ENCODE results near the gene SCEL.

- TF ChIP-seq CTCF (conservative IDR thresholded peaks at IDR 0.05; ENCODE audit: low read depth, low read length): no peak
- no peak for TF ChIP-seq EZH2 (IDR thresholded peaks at IDR 0.05; ENCODE audit: low read length, unreplicated experiment)
Measured at GRCh38 chr13:77507931-77508776, 27.4 kb upstream of the SCEL start.
